ENCODE data around the gene CORO6. TPM values are rescaled to one million over a fixed set of nuclear protein-coding genes. Genes with fewer than 3 reads are reported as not detected.

CORO6 gene
- total RNA-seq, 1 experiment from 2014 or later = 9.7 TPM

DNA sequence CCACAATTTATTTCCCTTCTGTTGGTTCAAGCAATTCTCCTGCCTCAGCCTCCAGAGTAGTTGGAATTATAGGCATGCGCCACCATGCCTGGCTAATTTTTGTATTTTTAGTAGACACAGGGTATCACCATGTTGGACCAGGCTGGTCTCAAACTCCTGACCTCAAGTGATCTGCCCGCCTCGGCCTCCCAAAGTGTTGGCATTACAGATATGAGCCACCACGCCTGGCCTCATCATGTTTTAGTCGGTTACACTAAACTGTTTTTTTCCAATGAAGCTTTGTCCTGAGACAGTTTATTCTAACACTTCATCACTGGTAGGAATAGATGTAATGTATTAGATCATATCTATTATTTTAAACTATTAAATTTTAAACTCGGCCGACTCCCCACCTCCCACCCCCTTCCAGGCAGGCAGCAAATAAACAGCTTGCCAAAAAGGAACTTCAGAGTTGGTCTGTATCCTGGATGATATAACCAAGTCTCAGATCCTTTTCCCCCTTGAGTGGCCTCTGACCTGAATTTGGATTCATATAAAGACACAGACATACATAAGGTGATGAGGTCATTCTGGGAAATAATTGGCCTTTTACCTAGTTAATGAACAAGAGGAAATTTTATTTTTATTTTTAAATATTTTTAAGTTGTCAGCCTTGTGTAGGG lies 18.4 kb upstream of the CORO6 start:
- no peak overlapping the region for H3K27ac ChIP-seq (ENCODE audit: low read length)
- H3K36me3 ChIP-seq (ENCODE audit: control insufficient read depth, insufficient read depth, low read length) = no peaks in the 10 kb centered on the region
- CTCF ChIA-PET = interaction anchor here (0.6 to 2.4 kb wide), 3 partner anchors 95 to 1079 kb away, joined by 4 to 7 read pairs (median 6); no protein-coding TSS in a partner anchor
- no peaks in the 10 kb centered on the region for H3K27me3 ChIP-seq (ENCODE audit: control insufficient read depth, insufficient read depth, low read length)
- no peaks in the 10 kb centered on the region for H3K9me3 ChIP-seq (ENCODE audit: control insufficient read depth, insufficient read depth, low read depth, low read length)
- DNase-seq (ENCODE audit: low read depth, low spot score) = no peak
- TF ChIP-seq, protein P1, sequence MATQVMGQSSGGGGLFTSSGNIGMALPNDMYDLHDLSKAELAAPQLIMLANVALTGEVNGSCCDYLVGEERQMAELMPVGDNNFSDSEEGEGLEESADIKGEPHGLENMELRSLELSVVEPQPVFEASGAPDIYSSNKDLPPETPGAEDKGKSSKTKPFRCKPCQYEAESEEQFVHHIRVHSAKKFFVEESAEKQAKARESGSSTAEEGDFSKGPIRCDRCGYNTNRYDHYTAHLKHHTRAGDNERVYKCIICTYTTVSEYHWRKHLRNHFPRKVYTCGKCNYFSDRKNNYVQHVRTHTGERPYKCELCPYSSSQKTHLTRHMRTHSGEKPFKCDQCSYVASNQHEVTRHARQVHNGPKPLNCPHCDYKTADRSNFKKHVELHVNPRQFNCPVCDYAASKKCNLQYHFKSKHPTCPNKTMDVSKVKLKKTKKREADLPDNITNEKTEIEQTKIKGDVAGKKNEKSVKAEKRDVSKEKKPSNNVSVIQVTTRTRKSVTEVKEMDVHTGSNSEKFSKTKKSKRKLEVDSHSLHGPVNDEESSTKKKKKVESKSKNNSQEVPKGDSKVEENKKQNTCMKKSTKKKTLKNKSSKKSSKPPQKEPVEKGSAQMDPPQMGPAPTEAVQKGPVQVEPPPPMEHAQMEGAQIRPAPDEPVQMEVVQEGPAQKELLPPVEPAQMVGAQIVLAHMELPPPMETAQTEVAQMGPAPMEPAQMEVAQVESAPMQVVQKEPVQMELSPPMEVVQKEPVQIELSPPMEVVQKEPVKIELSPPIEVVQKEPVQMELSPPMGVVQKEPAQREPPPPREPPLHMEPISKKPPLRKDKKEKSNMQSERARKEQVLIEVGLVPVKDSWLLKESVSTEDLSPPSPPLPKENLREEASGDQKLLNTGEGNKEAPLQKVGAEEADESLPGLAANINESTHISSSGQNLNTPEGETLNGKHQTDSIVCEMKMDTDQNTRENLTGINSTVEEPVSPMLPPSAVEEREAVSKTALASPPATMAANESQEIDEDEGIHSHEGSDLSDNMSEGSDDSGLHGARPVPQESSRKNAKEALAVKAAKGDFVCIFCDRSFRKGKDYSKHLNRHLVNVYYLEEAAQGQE (IDR thresholded peaks at IDR 0.05; ENCODE audit: insufficient read depth in 1 of 2, low read depth in 2 of 2, low read length in 1 of 2) = no peak
- TF ChIP-seq TCF7L2 (IDR thresholded peaks at IDR 0.05; ENCODE audit: low read depth, low read length) (no peak), POLR2AphosphoS5 (IDR thresholded peaks at IDR 0.05; ENCODE audit: low read depth, low read length) (no peak), SIN3A (IDR thresholded peaks at IDR 0.05; ENCODE audit: borderline replicate concordance, insufficient read depth, low read depth, low read length) (no peak)
- TF ChIP-seq, protein P2, sequence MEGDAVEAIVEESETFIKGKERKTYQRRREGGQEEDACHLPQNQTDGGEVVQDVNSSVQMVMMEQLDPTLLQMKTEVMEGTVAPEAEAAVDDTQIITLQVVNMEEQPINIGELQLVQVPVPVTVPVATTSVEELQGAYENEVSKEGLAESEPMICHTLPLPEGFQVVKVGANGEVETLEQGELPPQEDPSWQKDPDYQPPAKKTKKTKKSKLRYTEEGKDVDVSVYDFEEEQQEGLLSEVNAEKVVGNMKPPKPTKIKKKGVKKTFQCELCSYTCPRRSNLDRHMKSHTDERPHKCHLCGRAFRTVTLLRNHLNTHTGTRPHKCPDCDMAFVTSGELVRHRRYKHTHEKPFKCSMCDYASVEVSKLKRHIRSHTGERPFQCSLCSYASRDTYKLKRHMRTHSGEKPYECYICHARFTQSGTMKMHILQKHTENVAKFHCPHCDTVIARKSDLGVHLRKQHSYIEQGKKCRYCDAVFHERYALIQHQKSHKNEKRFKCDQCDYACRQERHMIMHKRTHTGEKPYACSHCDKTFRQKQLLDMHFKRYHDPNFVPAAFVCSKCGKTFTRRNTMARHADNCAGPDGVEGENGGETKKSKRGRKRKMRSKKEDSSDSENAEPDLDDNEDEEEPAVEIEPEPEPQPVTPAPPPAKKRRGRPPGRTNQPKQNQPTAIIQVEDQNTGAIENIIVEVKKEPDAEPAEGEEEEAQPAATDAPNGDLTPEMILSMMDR (IDR thresholded peaks at IDR 0.05) = no peak
- POLR2A ChIA-PET = interaction anchor here (0.7 kb wide), 1 partner anchor 65 kb away, joined by 4 read pairs; no protein-coding TSS in a partner anchor
- no TSS peak for BruUV-seq (replicated peaks)
- ATAC-seq = no peak
- H3K4me3 ChIP-seq (ENCODE audit: low read depth in 2 of 2, low read length in 2 of 2) = no peak overlapping the region
- peaks cover 6% of the 10 kb centered on the region; the same call in 1 of the 2 replicates for H3K4me1 ChIP-seq (ENCODE audit: control insufficient read depth, insufficient read depth, low read length)
- intact Hi-C loops (cut with micrococcal nuclease; ENCODE audit: unreplicated experiment) = no loop called here
- in situ Hi-C loops (cut with HindIII; ENCODE audit: low pct_unique_long_range_greater_than_20kb, low sequenced_read_pairs) = no loop called here

DNA sequence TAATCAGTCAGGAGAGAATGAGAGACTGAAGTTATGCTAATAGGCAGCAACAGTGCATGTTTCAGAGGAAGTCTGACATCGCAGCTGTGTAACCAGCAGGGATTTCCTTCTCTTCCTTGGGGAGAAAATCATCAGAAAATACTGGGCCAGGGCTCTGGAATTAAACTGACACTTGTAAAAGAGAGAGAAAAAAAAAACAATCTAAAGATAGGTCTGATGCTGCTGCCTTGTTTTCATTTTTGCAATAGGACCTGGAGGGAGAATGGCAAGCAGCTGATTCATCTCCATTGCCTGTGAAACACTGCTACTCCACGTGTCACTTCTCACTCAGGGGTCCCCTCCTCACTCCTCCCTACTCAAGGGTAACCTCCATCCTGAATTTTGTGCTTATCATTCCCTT lies 17.7 kb upstream of the CORO6 start:
- no peak overlapping the region for H3K4me3 ChIP-seq (ENCODE audit: low read depth in 2 of 2, low read length in 2 of 2)
- TF ChIP-seq TCF7L2 (IDR thresholded peaks at IDR 0.05; ENCODE audit: low read depth, low read length) (no peak), POLR2AphosphoS5 (IDR thresholded peaks at IDR 0.05; ENCODE audit: low read depth, low read length) (no peak), SIN3A (IDR thresholded peaks at IDR 0.05; ENCODE audit: borderline replicate concordance, insufficient read depth, low read depth, low read length) (no peak)
- TF ChIP-seq, protein P2 (IDR thresholded peaks at IDR 0.05) = no peak
- TF ChIP-seq, protein P1 (IDR thresholded peaks at IDR 0.05; ENCODE audit: insufficient read depth in 1 of 2, low read depth in 2 of 2, low read length in 1 of 2) = no peak
- in situ Hi-C loops (cut with HindIII; ENCODE audit: low pct_unique_long_range_greater_than_20kb, low sequenced_read_pairs) (no loop called here), intact Hi-C loops (cut with micrococcal nuclease; ENCODE audit: unreplicated experiment) (no loop called here)
- no TSS peak for BruUV-seq (replicated peaks)
- no peak overlapping the region for H3K27ac ChIP-seq (ENCODE audit: low read length)
- no peaks in the 10 kb centered on the region for H3K36me3 ChIP-seq (ENCODE audit: control insufficient read depth, insufficient read depth, low read length)
- ATAC-seq = no peak
- H3K4me1 ChIP-seq (ENCODE audit: control insufficient read depth, insufficient read depth, low read length) = peaks cover 6% of the 10 kb centered on the region; the same call in 1 of the 2 replicates
- POLR2A ChIA-PET = interaction anchor here (0.7 kb wide), 1 partner anchor 64 kb away, joined by 4 read pairs; no protein-coding TSS in a partner anchor
- CTCF ChIA-PET = interaction anchor here (0.7 to 2.4 kb wide), 5 partner anchors 25 to 167 kb away, joined by 3 to 38 read pairs (median 4); no protein-coding TSS in a partner anchor
- no peak for DNase-seq (ENCODE audit: low read depth, low spot score)
- no peaks in the 10 kb centered on the region for H3K9me3 ChIP-seq (ENCODE audit: control insufficient read depth, insufficient read depth, low read depth, low read length)
- no peaks in the 10 kb centered on the region for H3K27me3 ChIP-seq (ENCODE audit: control insufficient read depth, insufficient read depth, low read length)

Measured in Panc1 (cell line).